CD4-positive, alpha-beta T cell treated with Interleukin-6 at 100 ng/mL for 8 hours (primary cell): ENCODE measurements around the gene NTMT2.
"Not testable (repeated sequence)": the region's sequence is repeated elsewhere in the genome, so short reads cannot be mapped to it uniquely, and the experiment has no call there.

Experiments
- DNase-seq: peaks from one replicate; pipeline ENCODE4 v3.0.0-alpha.2; 2020; ENCODE audit warnings: mixed read lengths, low spot score

NTMT2 gene

DNA sequence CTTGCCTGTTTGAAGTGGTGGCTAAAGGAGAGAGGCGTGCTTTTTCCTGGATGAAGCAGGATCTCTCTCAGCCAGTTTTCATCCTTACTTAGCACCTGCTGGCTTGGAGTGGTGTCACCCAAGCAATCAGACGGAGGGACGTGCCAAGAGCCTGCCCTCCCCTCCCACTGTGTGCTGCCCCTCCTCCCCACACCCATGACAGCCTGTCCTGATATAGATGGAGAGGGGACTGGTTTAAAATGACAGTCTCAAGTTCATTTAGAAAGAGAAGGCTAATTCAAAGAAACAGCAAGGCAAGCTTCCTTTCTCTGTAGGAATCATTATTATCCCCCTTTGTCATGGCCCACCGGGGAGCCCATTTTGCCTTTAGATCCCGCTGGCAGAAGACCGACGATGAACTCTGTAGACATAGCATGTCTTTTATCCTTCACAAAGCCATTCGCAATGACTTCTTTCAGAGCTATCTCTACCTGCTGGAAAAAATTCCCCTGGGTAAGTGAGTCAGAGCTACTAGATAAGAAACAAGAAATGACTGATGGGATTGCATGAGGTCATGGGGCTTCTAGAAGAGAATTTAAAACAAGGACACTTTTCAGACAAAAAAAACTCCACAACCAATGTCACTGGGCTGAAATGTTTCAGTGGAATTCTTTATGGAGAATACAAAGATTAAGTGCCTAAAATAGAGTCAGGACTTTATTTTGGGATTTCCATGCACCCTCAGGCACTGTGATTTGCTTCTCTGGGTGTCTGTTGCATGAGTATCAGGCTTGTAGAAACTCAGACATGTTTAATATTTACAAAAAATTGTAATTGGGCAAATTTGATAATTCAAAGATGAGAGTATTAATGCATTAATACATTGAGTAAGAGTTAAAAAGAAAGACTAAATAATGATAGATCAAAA, at the start of gene NTMT2:
Gene NTMT2 (plus strand): TSS at position 190 of the 907 bp plus-strand sequence. CDS start 149 bp downstream, at position 339.
- no peak for DNase-seq

DNA sequence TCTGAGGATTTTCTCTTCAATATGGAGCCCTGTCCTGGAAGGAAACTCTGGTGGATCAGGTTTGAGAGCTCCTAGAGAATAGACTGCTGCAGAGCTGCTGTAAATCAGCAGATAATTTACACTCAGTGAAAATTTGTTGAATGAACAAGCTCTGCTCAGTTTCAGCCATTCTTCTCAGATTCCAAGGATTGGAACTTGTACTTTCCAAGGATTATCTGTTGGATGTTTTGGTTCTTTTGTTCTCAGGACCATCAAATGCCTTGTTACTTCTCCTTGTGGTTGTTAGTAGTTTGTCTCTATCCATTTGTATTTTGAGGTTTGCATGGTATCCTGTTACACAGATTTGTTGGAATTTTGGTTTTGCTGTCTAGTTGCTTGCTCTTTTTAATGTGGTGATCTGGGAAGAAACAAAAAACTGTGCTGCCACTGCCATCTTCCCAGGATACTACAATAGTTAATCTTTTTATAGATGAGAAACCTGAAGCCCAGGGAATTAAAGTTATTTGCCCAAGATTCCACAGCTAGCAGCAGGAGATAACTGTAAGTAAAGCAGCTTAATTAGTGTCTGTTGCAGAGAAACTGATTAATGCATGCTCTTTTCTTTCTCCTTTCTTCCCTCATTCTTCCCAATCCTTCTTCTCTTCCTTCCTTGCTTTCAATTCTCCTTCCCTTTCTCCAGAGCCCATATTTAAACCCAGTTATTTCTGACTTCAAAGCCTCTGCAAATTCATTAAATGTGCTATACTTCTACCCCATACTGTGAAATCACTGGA, 49.6 kb upstream of the NTMT2 start:
- DNase-seq, result no peak

DNA sequence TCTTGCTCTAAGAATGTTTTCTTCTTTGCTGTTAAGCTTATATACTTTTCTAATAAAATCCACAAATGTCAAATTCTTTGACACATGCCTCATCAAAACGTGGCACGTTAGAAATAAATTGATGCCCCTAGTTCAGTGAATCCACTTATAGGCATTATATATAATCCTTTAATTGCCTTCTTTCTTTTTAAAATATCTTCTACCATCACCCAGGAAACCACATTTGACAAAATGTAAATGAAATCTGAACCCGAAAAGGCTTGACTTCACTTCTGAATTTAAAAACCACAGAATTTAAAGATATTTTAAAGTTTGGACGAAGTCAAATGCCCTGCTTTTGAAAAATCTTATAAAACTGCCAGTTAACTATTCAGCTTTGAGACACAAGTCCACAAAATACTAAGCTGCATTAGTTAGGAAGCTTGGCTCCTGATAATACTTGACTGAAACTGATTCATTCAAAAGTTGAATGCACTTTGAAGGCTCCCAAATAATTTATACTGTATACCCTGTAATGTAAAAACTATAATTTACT, 48.9 kb upstream of the NTMT2 start:
- DNase-seq, result no peak

DNA sequence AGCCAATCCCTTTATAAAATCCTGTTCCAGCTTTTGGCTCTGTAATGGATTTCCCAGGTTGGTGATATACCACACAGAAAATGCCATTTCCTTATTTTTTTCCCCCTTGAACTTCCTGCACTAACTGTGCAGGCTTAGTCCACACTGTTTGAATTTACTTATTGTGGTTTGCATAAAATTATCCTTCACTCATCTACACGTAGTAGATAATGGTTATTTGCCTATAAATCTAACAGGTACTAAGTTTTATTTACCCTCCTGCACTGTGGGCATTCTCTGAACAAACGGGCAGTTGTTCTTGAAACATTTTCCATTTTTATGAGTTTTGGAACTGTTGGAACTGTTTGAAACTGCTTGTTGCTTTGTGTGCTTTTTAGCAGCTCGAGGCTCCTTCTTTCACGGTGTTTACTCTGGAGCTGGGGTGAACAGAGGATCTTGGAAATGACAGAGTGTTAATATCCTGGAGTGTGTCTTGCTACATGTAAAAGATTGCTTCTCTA, 48.3 kb upstream of the NTMT2 start:
- DNase-seq, result no peak

DNA sequence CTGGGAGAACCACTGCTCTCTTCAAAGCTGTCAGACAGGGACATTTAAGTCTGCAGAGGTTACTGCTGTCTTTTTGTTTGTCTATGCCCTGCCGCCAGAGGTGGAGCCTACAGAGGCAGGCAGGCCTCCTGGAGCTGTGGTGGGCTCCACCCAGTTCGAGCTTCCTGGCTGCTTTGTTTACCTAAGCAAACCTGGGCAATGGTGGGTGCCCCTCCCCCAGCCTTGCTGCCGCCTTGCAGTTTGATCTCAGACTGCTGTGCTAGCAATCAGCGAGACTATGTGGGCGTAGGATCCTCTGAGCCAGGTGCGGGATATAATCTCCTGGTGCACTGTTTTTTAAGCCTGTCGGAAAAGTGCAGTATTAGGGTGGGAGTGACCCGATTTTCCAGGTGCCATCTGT, 32.6 kb upstream of the NTMT2 start:
- DNase-seq, result not testable (repeated sequence)

DNA sequence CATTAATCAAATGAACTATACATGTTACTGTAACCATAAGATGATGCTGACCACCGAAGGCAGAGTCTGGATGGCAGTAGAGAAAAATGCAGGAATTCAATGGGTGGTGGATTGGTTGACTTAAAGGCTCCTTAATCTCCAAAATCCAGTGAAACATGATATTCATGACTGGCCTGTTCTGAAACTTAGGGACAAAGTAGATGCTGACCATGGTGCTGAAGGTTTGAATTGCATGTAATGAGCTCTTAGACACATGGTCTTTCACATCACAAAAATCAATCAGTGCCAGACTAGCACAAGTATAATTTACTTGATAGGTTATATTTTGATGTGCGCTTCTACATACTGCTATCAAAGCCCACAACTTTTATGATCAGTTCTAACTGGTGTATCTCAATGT, 30.9 kb upstream of the NTMT2 start:
- no peak for DNase-seq

DNA sequence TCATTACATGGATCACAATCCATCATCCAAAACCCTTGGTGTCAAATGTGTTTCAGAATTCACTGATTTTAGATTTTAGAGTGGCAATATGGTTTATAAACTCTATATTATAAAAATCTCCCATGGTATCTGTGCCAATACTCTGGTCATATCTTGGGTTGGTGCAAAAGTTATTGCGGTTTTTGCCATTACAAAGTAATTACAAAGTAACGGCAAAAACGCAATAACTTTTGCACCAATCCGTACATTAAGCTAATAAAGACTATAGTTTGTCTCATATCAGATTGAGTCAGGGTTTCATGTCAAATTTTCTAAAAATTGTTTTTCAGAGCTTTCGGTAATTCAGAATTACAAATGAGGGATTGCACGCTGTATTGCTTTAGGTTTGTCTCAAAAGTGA, 23.4 kb upstream of the NTMT2 start:
- no peak for DNase-seq

DNA sequence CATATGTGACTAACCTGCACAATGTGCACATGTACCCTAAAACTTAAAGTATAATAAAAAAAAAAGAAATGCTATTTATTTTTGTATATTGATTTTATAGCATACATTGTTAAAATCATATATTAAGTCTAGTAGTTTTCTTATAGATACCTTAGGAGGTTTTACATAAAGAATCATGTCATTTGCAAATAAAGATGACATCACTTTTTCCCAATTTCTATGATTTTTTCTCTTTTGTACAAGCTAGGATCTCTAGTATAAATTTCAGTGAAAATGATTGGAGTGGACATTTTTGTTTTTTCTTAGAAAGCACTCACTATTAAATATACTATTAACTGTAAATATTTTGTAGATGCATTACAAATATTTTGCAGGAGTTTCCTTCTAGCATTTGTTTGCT, 20.5 kb upstream of the NTMT2 start:
- no peak for DNase-seq

DNA sequence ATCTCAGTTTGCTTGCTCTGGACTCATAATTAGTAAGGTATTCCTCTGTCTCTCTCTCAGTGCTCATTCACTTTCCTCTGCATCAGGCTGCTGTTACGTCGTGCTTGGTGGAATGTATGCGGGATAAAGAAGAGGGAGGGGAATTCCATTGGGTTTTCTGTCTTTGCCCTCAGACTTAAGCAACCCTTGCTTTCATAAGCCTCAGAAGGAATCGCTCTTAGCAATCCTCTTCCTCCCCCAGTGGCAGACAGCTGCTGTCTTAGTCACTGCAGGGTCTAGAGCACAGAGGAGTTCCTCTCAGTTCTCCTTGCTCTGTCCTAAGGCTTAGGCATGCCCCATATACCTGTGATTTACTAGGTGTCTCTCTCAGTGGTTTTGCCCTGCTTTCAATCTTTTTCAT, 19.1 kb upstream of the NTMT2 start:
- no peak for DNase-seq

DNA sequence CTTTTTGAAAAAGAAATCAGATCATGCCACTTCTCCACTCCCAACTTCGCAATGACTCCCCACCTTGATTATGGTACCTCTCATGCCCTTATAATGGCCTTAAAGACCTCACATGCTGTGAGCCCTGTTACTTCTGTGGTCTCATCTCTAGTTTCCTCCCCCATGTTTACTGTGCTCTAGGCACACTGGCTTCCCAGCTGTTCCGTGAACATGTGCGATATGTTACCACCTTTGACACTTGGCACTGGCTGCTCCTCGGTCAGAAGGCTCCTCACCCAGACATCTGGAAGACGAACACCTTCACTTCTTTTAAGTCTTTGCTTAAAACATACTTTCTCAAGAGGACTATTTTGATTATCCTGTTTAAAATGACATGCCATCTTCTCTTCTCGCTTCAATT, 14.3 kb upstream of the NTMT2 start:
- no peak for DNase-seq

DNA sequence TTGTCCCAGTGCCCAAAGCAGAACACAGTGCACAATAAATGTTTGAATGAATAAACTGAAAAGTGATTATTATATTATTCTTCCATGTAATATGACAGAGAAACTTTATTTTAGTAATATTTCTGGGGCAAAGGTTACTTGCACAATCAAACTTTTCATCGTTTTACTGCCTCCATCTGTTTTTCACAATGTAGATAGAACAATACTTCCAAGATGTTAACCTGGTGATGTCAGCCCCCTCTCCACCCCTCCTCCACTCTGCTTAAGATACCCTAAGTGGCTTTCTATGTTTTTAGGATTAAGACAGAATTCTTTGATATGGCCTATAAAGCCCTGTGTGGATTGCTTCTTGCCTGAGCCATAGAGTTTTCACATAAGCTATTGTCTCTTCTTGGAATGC, 13.8 kb upstream of the NTMT2 start:
- no peak for DNase-seq

DNA sequence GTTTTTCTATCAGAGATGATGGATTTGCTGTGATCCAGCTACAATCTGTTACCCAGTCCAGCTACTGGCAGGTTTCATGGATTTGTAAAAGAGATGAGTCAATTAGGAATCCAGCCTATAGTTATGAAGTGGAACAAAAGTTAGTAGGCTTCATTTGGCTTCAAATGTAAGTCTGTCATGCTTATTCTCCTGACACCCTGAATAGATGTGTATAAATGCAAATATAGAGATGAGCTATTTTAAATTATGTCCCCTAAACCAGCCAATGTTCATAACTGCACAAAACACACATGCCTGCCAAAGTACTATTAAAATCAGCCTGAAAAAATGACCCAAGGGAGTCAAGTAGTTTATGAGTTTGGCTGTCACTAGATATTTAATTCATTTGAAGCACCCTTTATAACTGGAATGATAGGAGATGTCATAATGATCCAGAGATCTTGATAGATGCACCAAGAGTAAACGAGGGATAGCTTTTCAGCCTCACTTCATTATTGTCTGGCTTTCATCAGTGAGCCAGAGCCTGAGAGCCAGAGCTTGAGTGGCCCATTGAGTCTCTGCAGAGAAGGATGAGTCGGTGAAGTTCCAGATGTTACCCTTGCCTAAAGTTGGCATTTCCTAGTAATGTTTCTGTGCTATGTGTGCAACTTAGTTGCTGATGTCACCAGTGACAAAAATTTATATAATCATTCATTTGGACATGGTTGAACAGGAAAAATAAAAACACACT, 11.8 kb upstream of the NTMT2 start:
- no peak for DNase-seq

DNA sequence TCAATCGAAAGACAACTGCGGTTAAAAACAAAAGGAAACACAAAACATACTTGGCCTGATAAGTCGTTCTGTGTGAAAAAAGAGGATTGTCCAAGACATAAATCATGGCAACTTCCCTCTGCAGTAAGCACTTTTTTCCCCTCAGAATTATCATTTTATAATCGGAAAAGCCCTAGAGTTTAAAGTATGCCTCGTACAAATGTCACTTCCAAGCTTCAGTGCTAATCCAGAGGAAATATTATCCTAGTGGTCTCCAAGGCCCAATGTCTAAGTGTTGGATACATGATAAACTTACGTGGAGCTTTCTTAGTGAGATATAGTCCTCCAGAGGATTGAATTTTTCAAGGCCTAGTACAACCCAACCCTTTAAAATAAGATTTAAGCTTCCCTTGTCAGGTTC, 11.2 kb upstream of the NTMT2 start:
- DNase-seq, result no peak

DNA sequence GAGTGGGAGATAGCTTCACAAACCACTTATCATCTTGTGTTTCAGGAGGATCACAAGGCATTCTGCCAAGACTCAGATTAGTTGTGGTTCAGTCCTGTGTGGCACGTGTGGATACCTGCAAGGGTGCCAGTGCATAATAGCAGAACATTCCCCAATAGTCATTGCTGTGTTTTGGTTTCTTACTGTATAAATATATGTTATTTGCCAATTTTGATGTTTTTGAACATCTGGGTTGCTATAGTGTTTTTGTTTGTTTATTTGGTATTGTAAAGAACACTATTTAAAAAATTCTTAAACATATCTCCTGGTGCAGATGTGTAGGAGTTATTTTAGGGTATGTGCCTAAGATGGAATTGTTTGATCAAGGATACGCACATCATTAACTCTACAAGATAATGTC, 5.4 kb upstream of the NTMT2 start:
- DNase-seq, result no peak

DNA sequence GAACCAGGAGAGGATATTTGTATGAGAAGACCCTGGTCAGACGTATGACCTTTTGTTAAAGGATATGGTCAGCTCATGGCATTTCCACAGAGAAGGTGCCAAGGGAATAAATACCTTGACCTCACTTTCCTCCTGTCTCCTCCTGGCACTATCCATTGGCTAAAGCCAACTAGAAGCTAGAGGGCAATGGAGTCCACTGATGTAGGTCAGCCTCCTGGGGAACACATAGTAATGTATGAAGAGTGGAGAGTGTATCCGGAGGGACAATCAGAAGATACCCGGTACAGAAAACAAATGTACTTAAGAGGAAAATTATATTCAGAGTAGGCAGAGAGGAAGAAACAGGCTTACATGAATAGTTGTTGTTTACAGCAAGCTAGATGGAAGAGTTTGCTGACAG, 698 bp upstream of the NTMT2 start:
- DNase-seq, result no peak

DNA sequence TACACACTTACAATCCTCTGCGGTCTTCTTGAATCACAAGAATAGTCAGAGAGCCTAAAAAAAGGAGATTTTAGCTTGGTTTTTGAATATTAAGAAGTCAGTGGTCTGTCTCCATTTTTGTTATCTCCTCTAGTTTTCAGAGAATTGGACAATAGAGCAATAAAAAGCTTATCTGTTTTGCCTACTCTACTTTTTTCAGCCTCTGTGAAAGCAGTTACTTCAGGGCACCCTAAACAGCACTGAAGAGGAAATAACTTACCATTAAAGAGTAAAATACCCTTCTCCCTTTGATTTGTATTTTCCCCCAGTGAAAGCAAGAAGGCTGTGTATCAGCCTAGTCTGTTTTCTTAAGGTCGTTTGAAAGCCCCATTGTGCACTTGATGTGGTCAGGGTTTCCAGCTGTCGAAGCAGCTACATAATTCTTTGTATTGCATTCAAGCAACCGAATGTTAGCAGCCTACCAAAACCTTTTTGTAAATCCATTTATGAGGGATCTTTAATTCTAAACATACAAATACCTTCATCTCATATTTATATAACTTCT, 1.0 kb downstream of the NTMT2 start:
- no peak for DNase-seq

DNA sequence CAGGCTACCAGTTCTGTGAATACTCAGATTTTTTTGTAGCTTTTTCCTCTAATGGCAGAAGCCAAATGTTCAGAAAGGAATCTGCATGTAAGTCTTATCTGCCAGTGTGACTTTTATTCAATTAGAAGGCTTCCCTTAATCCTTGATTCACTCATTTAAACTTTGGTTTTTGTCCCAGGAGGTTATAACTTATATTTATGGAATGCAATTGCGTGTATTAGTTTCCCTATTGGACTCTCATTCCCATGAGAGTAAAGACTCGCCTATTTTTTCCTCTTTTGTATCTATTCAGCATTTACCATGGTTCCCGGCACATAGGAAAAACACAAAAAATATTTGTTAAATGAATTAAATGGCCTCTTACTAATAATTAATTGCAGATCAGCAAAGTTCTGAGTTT, 3.5 kb downstream of the NTMT2 start:
- DNase-seq, result no peak

DNA sequence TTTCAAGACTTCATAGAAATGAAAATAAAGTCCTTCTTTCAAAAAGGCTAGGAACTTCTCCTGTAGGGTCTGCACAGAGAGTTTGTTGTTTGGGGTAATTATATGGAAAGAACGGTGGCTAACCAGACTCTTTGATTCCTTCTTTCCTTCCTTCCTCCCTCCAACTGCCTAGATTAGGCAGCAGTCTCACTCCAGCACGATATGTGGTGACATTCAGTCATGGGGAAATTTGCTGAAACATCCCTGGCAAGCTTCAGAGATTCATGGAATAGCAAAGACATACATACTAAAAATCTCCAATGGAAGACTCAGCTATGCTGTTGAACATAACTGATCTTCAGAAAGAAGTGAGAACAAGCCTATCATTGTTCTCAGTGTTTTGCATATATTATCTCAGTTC, 4.3 kb downstream of the NTMT2 start:
- no peak for DNase-seq

DNA sequence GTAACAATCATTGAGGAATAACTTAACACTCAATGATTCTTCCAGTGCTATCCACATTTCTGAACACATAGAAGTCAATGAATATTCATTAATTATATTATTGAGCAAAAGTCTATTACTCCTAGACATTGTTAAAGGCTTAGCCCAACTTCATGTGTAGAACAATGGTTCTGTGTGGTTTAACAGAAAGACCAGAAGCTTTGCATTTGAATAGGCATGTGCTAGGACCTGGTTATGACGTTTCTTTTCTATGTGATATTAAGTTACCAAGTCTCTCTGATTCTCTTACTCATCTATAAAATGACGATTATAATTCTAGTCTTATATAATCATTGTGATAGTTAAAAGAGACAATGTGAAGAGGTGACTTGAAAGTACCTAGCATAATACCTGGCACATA, 5.2 kb downstream of the NTMT2 start:
- DNase-seq, result no peak

DNA sequence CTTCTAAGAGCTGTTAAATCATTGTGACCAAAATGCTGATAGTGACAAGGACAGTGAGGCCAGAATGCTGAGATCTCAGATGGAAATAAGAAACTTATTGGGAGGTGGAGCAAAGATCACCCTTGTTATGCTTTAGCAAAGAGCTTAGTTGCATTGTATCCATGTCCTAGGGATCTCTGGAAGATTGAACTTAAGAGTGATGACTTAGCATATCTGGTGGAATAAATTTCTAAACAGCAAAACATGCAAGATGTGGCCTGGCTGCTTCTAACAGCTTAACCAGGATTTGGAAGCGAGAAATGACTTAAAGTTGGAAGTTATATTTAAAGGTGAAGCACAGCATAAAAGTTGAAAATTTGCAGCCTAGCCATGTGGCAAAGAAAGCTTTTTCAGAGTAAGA, 7.7 kb downstream of the NTMT2 start:
- DNase-seq, result no peak

DNA sequence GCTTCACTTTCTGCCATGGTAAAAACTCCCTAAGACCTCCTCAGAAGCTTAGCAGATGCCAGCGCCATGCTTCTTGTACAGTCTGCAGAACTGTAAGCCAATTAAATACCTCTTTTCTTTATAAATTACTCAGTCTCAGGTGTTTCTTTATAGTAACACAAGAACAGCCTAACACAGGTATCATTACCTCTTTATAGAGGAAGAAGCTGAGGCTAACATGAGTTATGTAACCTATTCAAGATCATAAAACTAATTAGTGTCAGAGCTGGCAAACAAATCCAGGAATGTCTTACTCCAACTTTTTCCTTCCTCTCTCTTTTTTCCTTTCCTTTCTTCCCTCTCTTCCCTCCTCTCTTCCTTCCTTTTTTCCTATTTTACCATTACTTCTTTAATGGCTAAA, 9.3 kb downstream of the NTMT2 start:
- DNase-seq, result no peak

DNA sequence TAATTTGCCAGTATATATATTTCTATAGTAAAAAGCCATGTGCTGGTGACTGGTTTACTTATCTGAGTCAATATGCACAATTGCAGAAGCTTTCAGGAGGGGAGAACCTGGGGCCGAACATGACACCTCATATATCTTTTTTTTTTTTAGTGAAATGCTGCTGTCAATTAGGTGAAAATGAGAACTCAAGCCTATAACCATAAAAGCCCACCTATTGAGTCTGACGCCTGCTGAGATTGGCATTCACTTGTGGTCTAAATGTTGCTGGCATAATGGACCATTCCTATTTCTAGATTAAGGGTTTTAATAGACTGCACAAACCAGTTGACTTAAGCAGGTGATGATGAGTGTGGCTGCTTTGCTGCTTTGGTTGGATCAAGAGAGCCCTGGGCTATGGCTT, 10.8 kb downstream of the NTMT2 start:
- DNase-seq, result no peak
